ENCODE data around the gene HOXB7. TPM values are rescaled to one million over a fixed set of nuclear protein-coding genes. Genes with fewer than 3 reads are reported as not detected.

The HOXB7 gene
- total RNA-seq, 2 donors from 2014 or later, result 0.52 TPM; not detected in 1

DNA sequence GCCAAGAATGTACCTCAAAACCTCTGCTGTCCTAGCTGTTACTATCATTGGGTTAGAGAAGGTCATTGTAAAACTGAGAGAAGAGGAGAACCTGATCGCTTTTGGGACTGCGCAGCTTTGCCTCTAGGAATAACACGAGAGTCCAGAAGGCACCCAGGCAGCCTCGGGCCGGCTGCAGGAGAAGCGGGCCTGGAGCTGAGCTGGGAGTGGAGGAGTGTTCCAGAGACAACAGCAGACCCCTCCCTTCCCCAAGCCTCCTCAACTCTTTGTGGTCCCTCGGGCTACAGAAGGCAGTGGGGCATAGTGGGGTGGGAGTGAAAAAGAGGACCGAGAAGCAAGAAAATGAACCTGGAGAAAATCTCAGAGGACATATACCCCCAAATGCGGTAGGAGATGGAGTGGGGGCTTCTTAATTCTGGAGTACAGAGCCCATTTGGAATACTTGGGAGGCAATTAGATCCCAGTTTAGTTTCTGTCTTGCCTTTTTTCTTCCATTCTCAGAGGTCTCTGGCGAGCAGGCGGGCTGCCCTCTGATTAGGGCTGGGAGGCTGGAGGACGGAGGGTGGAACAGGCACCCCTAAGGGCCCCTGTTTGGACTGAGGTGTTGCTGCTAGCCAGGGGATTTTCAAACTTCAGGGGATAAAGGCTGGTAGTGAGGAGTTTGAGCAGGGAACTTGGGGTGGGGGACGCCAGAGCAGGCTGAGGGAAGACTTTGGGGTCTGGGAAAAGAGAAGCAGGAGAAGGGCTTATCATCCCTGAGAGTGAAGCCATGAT lies 52.6 kb downstream of the HOXB7 start:
- Histone ChIP-seq H3K36me3 (replicated peaks in 1 of 2; ENCODE audit: insufficient read depth in 1 of 2, low read depth in 2 of 2) (no peaks in the 10 kb centered on the region), H3K9me3 (no peaks in the 10 kb centered on the region), H3K27ac (peak overlapping the region in 1 of 4 donors; percentile 16), H3K4me3 (no peak overlapping the region), H3K4me1 (peaks cover 22% of the 10 kb centered on the region), H3K27me3 (peaks cover 0 to 20% of the 10 kb centered on the region in 2 donors)
- TF ChIP-seq, protein P1, sequence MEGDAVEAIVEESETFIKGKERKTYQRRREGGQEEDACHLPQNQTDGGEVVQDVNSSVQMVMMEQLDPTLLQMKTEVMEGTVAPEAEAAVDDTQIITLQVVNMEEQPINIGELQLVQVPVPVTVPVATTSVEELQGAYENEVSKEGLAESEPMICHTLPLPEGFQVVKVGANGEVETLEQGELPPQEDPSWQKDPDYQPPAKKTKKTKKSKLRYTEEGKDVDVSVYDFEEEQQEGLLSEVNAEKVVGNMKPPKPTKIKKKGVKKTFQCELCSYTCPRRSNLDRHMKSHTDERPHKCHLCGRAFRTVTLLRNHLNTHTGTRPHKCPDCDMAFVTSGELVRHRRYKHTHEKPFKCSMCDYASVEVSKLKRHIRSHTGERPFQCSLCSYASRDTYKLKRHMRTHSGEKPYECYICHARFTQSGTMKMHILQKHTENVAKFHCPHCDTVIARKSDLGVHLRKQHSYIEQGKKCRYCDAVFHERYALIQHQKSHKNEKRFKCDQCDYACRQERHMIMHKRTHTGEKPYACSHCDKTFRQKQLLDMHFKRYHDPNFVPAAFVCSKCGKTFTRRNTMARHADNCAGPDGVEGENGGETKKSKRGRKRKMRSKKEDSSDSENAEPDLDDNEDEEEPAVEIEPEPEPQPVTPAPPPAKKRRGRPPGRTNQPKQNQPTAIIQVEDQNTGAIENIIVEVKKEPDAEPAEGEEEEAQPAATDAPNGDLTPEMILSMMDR (IDR thresholded peaks at IDR 0.05), result no peak
- no peak for TF ChIP-seq POLR2A (IDR thresholded peaks at IDR 0.05)
- intact Hi-C loops (cut with DNase I), result no loop called here
- ATAC-seq (no peak), DNase-seq (no peak)
- WGBS, 2 donors, result 49 to 55% methylated on average over 13 of the region's 13 CpGs

MicroRNAs within 50 kb of the gene (microRNA counts, 767-probe panel; counts per million panel counts)
- 1,473 to 7,332 counts per million in 2 donors for microRNA hsa-miR-10a-5p

Small RNA genes within 50 kb of the gene (microRNA-seq; reads per million reads assigned to microRNA genes)
- gene MIR196A1 (ENCODE audit: borderline number of aligned reads in 2 of 2, borderline replicate concordance in 2 of 2), result 0 reads per million in 2 donors

Small RNA genes within 50 kb of the gene (small RNA-seq; reads per million reads assigned to genes)
- gene MIR196A1, result not detected

Other genes with a start within 250 kb of the HOXB7 start
- 1 to 10 TPM in 1 of 2 donors, under 1 TPM in 1; 0.78 to 4.0 TPM for gene SKAP1, start 180.8 kb downstream of the HOXB7 start, total RNA-seq
- gene HOXB1, start 80.0 kb downstream of the HOXB7 start, total RNA-seq, result not detected
- gene HOXB2, start 65.9 kb downstream of the HOXB7 start, total RNA-seq, result 10 to 100 TPM; 13.7 to 32.3 TPM
- gene HOXB4, start 32.7 kb downstream of the HOXB7 start, total RNA-seq, result 1 to 10 TPM in 1 of 2 donors, under 1 TPM in 1; 0.26 to 2.3 TPM
- 1 to 10 TPM in 1 of 2 donors, not detected in 1; 2.9 TPM for gene HOXB3, start 20.8 kb downstream of the HOXB7 start, total RNA-seq
- under 1 TPM in 1 of 2 donors, not detected in 1; 0.99 TPM for gene HOXB5, start 17.2 kb downstream of the HOXB7 start, total RNA-seq
- 1 to 10 TPM; 2.1 to 2.6 TPM for gene HOXB6, start 6.0 kb downstream of the HOXB7 start, total RNA-seq
- not detected for gene HOXB8, start 4.3 kb upstream of the HOXB7 start, total RNA-seq
- not detected for gene HOXB9, start 15.3 kb upstream of the HOXB7 start, total RNA-seq
- gene PRAC1, start 111.5 kb upstream of the HOXB7 start, total RNA-seq, result not detected
- gene PRAC2, start 112.2 kb upstream of the HOXB7 start, total RNA-seq, result not detected
- not detected for gene HOXB13, start 117.7 kb upstream of the HOXB7 start, total RNA-seq
- under 1 TPM in 1 of 2 donors, not detected in 1; 0.26 TPM for gene TTLL6, start 206.2 kb upstream of the HOXB7 start, total RNA-seq
- 10 to 100 TPM; 62.8 to 69.9 TPM for gene CALCOCO2, start 220.0 kb upstream of the HOXB7 start, total RNA-seq